Stimulated activated CD4-positive, alpha-beta T cell treated with anti-CD3 and anti-CD28 coated beads, Interleukin-12 subunit alpha, Interleukin-12 subunit beta, amount 100 ng/mL, for 48 hours (primary cell): ENCODE results near the gene ARHGAP24.

Experiments
- DNase-seq, 3 donors: peaks; one replicate each; pipeline ENCODE4 v3.0.0-alpha.2; 2020; ENCODE audit warnings: low read depth in 2 of 3, low spot score in 1 of 3

The ARHGAP24 gene

GRCh38 chr4:85774489-85774888, 299.5 kb downstream of the ARHGAP24 start:
- no peak for DNase-seq

GRCh38 chr4:85776096-85776495, 301.1 kb downstream of the ARHGAP24 start:
- DNase-seq = no peak

GRCh38 chr4:85776579-85776978, 301.6 kb downstream of the ARHGAP24 start:
- DNase-seq = no peak

- DNase-seq = no peak
Measured at GRCh38 chr4:85777908-85778631, 303.1 kb downstream of the ARHGAP24 start.

DNA sequence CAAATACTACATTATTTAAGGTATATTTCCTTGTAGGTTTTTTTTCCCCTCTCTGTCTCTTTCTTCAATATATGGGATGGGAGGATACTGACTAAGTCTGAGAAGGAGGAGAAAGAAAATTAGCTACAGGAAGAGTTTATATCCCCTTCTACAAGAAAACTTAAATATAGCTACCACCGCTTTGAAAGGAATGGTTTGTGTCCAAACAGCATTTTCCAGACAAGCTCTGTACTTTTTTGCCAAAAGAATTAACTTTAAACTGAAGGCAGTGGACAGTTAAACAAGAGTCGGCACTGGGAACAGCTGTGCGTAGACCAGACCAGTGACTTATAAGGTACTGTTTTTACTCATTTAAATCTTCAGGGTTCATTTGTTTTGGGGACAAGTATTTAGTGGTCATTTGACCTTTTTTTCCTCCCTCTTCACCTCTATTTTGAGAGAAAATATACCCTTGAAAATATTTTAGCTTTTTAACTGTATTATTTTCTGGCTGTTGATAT, 303.7 kb downstream of the ARHGAP24 start:
- DNase-seq = no peak

GRCh38 chr4:85779165-85779564, 304.2 kb downstream of the ARHGAP24 start:
- no peak for DNase-seq

DNA sequence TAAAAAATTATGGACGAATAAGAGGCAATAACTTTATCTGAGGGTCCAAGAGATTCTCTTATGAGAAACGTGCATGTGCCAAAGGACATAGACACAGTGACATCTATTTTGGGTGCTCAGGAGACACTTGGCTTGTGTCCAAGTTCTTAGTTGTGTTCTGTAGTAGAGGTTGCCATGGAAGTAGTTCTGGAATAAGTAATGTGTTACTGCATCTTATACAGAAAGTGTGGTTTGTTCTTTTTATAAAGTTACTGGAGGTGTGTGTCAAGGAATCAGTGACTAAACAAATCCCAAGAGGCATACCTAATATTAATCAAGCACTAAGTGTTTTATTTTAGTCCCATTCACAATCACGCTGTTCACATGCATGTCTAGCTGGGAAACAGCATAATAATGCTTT, 305.7 kb downstream of the ARHGAP24 start:
- no peak for DNase-seq

DNA sequence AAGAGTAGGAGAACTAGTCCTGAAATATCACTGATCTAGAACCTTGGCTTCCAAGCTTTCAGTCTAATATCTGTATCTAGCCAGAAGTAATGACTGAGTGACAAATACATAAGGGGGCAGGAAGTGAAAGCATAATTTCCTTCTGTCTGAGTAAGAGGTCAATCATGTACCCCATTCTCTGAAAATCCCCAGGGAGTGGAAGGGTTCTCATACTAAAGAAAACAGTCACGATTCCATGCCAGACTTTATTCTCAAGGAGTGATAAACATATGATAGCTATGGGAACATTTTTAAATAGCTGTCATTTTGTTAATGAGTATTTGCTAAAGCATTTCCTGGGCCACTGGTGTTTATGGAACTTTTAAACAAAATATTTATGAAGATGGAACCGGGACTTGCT, 308.5 kb downstream of the ARHGAP24 start:
- DNase-seq = no peak

GRCh38 chr4:85783900-85784299, 308.9 kb downstream of the ARHGAP24 start:
- DNase-seq = no peak

GRCh38 chr4:85784348-85784747, 309.4 kb downstream of the ARHGAP24 start:
- no peak for DNase-seq

DNA sequence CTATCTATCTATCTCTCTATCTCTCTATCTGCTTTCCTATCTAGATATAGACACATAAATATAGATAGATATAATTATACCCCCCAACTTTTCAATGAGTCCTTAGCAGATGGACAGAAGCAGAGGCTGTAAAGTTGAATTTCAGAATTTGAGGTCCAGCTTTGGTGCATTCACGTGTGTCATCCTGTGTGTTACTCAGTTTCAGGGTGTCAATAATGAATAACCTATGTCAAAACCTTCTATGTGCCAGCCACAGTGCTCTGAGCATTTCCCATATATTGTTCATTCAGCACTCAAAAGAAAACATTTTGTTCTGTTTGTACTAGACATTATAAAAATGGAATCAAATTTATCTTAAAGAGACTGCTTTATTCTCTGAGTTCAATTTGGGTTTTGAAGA, 310.0 kb downstream of the ARHGAP24 start:
- no peak for DNase-seq

DNA sequence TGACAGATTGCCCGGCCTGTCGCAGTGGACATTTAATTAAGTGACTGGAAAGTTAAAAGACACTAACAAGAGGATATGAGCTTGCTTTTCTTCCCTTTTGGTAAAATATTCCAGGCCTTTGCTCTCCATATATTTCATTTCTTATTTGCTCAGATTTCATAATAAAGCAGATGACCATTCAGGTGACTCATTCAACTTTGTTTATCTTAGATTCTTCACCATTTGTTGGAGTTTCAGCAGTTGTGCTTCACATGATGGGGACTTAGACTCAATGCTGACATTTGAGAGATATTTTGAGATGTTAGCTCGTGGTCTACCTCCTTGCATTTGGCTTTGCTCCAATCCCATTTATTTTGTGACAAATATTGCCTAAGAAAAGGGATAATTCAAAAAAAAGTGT, 312.2 kb downstream of the ARHGAP24 start:
- DNase-seq = no peak

DNA sequence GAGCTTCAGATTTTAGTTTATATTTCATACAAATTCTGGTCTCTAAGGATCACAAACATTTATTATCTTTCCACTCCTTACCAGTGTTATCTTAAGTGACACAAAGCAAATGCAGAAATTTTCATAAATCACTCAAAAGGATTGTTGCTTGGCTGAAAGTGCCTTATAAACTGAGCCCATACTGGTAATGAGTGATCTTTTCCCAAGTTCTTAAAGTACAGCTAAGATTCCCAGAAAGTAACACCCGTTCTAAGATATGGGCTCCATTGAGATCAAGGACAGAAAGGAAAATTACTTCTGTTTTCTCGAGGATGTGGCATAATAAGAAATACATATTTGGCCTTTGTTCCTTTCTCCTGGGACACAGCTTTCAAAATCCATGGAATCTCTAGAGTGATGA, 313.7 kb downstream of the ARHGAP24 start:
- DNase-seq = no peak

GRCh38 chr4:85789241-85789640, 314.3 kb downstream of the ARHGAP24 start:
- no peak for DNase-seq

DNA sequence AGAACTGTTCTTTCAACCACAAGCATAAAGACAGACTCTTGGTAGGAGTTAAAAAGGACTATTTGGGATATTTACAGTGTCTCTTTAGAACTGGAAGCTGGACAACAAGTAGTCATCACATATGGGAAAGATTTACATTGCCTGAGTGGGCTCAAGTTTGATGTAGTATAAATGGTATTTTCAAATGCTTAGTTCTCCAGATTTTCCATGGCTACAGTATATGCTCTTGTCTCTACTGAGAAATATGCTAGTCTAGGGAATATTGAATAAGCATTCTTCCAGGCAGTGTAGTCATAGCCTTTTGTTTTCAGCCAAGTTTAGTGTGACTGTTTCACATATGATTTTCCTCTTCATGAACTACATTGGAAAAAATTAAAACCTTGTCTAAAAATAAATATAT, 315.6 kb downstream of the ARHGAP24 start:
- no peak for DNase-seq

DNA sequence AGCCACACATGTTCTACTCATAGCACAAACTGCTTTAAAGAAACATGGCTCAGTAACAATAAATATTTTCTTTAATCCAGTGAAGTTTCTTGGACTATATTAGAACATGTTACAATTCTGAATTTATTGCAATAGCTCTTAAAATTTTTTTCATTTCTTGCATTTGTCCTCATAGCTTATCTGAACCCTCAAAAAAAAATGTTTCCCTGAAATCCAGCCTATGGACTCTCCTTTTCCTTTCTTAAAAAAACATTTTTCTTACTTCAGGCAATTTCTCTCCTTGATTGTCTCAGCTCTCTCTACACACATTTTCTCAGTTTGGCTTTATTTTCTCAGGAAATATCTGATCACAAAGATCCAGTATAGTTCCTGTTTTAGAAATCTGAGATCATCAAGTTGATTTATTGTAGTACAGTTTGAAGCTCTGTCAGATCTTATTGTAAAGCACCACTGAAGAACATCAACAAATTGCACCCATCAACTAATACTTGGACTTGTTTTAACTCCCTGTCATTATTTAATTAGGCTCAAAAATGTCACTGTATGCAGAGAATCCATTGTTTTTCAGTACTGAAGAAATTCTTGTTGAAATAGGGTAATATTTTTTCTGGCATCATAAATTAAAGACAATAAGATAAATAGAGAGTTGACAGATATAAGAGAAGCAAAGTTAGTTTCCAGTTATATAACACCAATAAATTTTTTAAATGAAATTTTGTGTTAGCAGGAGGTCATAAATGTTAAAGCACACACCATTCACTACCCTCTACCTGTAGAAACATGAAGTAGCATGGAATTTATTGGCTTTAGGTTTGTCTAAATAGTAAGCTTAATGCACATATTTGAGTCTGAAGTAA, 317.7 kb downstream of the ARHGAP24 start:
- no peak for DNase-seq

DNA sequence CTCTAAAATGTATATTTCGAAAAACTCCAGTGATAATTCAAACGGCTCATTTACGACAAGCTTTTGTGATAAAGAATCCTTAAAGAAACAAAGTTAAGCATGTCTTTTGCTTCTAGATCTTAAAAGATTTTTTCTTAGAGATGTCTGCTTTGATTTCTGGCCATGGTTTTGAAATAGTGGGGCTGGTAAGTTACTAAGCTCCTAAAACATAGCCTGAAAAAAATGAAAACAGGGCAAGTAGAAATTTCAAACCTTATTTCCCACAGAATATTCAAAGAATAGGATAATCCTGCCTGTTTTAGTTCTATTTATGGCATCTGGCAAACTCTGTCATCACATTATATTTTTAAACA, 318.3 kb downstream of the ARHGAP24 start:
- DNase-seq = no peak

DNA sequence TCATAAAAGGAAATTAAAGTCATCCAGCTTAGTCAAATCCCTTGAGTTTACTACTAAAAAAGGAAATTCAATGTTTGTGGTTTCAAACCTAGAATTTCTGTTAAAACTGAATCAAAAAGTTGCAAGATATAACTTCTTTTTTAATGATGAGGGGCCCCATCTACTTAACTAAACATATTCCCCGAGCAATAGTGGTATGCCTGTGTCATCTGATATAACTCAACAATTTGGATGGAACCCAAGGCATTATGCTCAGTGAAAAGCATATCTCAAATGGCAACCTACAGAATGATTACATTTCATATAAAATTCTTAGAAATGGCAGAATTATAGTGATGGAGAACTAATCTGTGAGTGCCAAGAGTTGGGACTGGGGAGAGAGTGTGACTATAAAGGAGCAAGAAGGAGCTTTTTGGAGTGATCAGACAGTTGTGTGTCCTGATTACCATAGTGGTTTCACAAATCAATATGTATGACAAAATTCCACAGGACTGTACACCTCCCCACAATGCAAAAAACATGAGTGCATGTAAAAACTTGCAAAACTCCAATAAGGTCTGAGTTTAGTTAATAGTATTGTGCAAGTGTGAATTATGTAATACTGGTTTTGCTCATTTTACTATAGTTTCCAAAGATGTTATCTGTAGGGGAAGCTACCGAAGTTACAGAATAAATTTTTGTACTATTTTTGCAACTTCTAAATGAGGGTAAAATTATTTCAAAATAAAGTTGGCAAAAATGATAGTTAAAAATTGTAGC, 323.2 kb downstream of the ARHGAP24 start:
- DNase-seq = no peak

DNA sequence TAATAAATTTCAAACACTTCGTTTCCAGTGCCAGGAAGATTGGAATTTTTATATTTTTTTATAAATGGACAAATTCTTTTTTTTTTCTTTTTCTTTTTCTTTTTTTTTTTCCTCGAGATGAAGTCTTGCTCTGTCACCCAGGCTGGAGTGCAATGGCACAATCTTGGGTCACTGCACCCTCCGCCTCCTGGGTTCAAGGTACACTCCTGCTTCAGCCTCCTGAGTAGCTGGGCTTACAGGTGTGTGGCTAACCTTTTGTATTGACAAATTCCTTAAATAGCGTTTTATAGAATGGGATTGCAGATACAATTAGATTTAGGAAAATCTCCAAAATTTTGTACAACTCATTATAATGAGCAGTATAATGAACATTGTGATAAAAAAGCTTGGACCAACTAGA, 328.9 kb downstream of the ARHGAP24 start:
- DNase-seq = no peak

DNA sequence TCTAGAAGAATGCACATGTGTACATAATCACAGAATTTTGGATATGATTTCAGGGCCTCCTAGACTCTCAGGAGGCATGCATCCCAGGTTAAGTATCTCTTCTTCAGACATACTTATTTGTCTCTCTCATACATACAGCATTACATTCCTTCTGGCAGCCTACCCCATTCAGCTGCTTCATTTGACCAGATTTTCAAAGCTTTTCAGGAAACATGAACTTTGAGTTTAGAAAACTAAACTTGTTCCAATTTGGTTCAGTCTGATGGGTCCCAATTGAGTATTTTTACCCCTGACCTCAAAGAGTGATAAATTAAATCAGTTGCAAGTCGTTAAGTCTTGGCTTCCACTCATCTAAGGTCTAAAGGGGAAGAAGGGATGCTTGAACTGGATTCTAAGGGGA, 330.9 kb downstream of the ARHGAP24 start:
- no peak for DNase-seq

DNA sequence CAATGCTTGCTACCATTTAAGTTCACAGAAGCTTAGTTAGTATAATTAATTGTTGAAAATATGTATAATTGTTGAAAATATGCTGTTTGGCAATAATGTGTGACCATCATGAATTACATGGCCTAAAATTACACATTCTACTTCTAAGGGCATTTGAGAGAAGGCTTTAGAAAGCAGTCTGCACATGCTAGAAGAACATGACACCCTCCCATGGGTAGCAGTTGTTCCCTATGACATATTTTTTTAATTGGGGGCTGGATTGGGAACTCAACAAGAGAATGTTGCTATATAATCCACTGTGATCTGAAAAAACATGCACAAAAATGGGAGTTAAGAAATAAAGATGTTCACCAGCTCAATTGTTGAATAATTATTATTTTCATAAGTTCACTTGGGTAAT, 331.4 kb downstream of the ARHGAP24 start:
- no peak for DNase-seq
